T-helper 2 cell treated with Interferon-gamma antibody and Interleukin-4, amounts not matched to agents 100 ng/mL and 5 ng/mL, for 36 hours (primary cell): ENCODE results near the gene PLA2G6. TPM values are rescaled to one million over a fixed set of nuclear protein-coding genes. Genes with fewer than 3 reads are reported as not detected.
"Not testable (repeated sequence)": the region's sequence is repeated elsewhere in the genome, so short reads cannot be mapped to it uniquely, and the experiment has no call there.

ENCODE experiments used
- intact Hi-C: fragments of 100-400 bp; cut with micrococcal nuclease; formaldehyde crosslinking; loops from one replicate; pipeline ENCODE4 v1.15.1; 2023
- total RNA-seq: library from RNA; stranded (reverse); gene quantifications from 2 replicates; pipeline ENCODE4 v1.2.3, GENCODE V29; 2022

Gene PLA2G6
- total RNA-seq, 1 donor from 2014 or later = 47.7 TPM

GRCh38 chr22:38192475-38192863 is 10.8 kb upstream of the PLA2G6 start:
- intact Hi-C loops = no loop called here

- intact Hi-C loops = no loop called here
Measured at GRCh38 chr22:38191731-38192474, 10.3 kb upstream of the PLA2G6 start.

DNA sequence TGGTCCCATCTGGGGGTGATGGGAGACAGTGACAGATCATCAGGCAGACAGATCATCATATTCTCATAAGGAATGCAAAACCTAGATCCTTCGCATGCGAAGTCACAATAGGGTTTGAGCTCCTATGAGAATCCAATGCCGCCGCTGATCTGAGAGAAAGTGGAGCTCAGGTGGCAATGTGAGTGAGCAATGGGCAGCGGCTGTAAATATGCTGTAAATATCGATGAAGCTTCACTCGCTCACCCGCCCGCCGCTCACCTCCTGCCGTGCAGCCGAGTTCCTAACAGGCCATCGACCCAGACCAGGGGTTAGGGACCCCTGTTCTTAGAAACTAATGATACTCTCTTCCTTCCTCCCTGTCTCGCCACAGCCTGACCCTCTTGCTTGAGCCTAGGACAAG is 9.4 kb upstream of the PLA2G6 start:
- intact Hi-C loops = no loop called here

DNA sequence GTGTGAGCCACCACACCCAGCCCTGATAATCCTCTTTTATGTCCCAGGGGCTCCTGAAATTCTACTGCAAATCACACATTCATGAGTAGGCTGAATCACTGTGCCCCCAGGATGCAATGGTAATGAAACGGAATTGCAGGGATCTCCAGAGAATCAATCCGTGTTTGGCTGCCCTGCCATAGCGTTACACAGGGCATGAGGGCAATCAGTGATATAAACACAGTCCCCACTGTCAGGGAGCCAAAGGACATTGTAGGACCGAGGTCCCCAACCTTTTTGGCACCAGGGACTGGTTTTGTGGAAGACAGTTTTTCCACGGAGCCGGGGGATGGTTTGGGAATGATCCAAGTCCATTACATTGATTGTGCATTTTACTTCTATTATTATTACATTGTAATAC is 9.0 kb upstream of the PLA2G6 start:
- intact Hi-C loops = no loop called here

GRCh38 chr22:38189104-38189503 is 7.5 kb upstream of the PLA2G6 start:
- intact Hi-C loops = no loop called here

DNA sequence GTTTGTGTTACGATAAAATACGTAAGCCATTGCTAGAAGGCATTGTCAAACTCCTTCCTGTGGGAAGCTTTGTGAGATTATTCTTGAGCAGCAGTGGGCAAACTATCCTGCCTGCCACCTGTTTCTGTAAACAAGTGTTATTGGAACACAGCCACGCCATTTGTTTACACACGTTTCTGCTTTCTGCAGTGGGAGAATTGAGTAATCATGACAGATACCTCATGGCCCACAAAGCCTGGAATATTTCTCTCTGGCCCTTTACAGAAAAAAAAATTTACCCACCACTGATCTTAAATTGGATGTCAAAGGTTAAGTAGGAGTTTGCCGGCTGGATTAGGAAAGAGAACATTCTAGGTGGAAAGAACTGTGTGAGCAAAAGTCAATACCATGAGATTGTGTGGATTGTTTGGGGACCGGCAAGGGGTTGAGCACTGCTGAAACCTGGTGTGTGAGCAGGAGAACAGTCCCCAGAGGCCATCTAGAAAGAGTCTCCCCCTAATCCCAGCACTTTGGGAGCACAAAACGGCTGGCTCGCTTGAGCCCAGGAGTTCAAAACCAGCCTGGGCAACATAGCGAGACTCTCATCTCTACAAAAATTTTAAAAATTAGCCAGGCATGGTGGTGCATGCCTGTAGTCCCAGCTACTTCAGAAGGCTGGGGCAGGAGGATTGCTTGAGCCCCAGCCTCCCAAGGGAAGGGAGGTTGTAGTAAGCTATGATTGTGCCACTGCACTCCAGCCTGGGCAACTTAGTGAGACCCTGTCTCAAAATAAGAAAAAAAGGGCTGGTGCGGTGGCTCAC is 6.0 kb upstream of the PLA2G6 start:
- intact Hi-C loops = no loop called here

DNA sequence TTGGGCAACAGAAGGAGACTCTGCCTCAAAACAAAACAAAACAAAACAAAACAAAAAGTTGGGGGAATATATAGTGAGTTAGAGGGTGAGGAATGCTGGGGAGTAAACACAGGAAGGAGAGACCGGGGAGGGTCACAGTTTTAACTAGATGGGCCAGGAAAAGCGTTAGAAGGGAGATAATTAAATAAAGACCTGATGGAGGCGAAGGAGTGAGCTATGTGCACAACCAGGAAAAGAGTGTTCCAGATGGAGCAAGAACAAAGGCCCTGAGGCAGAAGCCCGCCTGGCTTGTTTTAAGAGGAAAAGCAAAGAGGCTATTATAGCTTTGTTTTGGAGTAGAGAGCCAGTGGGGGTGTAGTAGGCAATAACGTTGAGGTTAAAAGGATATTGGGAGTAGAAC is 4.8 kb upstream of the PLA2G6 start:
- intact Hi-C loops = no loop called here

GRCh38 chr22:38184788-38185187 is 3.2 kb upstream of the PLA2G6 start:
- intact Hi-C loops = loop anchor here (5.0 kb wide), 2 partner anchors 213 to 323 kb away; partner anchors contain the start of gene DDX17

DNA sequence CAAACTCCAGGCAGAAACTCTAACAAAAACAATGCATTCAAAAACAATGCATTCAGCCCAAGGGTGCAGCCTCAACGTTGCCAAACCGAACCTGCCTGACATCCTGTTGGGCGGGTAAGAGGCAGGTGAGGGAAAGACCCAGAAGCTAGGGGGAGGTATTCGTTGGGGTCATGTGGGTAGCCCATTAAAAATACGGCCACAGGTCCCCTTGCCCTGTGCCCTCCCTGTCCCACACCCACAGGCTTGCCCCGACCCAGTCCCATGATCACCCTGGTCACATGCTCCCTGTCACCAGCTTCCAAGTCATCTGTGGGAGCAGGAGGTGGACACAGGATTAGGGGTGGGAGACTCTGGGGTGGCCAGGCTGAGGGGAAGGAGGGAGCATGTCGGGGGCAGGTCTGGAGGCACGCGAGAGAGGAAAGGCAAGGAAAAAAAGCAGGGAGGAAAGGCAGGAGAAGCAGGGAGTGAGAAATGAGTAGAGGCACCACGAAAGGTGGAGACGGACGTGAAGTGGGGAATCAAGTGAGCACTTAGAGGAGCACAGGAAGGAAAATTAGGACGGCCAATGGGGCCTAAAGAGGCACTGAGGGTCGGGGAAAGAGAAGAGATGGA is 683 bp downstream of the PLA2G6 start:
- intact Hi-C loops = loop anchor here (1.0 to 5.0 kb wide), 4 partner anchors 20 to 326 kb away; partner anchors contain the start of genes DDX17, MAFF and TMEM184B

DNA sequence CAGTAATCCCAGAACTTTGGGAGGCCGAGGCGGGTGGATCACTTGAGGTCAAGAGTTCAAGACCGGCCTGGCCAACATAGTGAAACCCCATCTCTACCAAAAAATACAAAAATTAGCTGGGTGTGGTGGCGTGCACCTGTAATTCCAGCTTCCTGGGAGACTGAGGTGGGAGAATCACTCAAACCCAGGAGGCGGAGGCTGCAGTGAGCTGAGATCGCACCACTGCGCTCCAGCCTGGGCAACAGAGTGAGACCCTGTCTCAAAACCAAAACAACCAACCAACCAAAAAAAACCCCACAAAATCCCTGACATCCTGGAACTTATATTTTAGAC is 3.1 kb downstream of the PLA2G6 start:
- intact Hi-C loops = not testable (repeated sequence)

DNA sequence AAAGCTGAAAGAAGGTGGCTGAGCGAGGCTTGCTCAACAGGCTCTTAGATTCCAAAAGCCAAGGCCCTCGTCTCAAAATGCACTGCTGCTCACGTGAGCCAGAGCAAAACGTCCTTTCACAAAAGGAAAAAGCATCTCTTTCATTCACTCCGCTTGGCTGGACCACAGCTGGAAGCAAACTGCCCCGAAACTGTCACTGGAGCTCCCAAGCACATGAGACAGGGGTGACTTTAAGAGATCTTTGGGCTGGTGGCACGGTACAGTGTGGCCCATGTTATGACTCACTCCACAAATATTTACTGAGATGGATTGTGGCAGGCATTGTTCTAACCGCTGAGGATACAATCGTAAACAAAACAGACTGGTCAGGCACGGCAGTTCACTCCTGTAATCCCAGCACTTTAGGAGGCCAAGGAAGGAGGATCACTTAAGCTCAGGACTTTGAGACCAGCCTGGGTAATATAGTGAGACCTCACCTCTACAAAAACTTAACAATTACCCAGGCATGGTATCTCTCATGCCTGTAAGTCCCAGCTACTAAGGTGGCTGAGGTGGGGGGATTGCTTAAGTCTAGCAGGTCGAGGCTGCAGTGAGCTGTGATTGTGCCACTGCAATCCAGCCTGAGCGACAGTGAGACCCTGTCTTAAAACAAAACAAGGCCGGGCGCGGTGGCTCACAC is 3.6 kb downstream of the PLA2G6 start:
- intact Hi-C loops = no loop called here

GRCh38 chr22:38177571-38177925 is 4.1 kb downstream of the PLA2G6 start:
- intact Hi-C loops = not testable (repeated sequence)

DNA sequence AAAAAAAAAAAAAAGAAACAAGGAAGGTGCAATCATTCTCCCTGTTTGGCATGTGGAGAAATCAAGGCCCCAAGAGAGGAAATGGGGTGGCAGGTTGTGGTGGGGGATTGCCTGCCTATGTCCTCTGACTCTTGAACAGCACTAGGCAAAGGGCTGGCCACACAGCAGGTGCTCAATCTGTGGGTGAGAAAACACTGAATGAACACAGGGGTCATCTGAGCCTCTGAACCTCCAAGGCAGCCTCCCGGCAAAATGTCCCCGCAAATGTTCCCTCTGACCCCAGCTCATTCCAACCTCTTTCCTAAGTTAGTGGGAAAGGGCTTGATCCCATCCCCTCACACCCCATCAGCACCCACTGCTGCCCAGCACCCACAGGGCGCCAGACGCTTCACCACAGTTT is 4.6 kb downstream of the PLA2G6 start:
- intact Hi-C loops = no loop called here

- intact Hi-C loops = no loop called here
Measured at GRCh38 chr22:38176170-38176741, 5.4 kb downstream of the PLA2G6 start.

GRCh38 chr22:38175206-38176118 is 6.2 kb downstream of the PLA2G6 start:
- intact Hi-C loops = no loop called here

DNA sequence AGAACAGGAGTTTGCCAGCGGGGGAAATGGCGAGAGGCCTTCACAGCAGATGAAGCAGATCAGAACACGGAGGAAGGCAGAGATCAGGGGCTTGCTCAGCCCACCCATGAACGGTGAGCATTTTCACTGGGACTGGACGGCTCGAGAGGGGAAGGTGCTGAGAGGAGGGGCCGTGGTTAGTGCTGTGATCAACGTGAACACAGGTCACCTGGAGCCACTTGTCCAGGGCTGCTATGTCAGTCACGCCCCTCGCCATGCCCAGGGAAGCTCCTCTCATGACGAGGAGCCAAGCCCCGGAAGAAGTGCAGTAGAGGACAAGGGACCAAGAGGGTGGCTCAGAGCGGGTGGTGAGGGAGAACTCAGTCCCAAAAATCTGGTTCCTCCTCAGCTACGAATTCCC is 7.0 kb downstream of the PLA2G6 start:
- intact Hi-C loops = no loop called here

GRCh38 chr22:38173641-38173906 is 8.1 kb downstream of the PLA2G6 start:
- intact Hi-C loops = no loop called here

GRCh38 chr22:38172832-38173640 is 8.6 kb downstream of the PLA2G6 start:
- intact Hi-C loops = no loop called here

- intact Hi-C loops = no loop called here
Measured at GRCh38 chr22:38171927-38172831, 9.5 kb downstream of the PLA2G6 start.
